GM20431 (cell line): ENCODE results near the gene LINC01488.

Source experiments
- in situ Hi-C: fragments of 300-500 bp; cut with MseI, MboI; formaldehyde crosslinking; loops from one replicate; pipeline ENCODE4 v1.15.0; 2020; ENCODE audit warnings: low sequenced_read_pairs; ENCODE audit not compliant: unreplicated experiment

The LINC01488 gene

DNA sequence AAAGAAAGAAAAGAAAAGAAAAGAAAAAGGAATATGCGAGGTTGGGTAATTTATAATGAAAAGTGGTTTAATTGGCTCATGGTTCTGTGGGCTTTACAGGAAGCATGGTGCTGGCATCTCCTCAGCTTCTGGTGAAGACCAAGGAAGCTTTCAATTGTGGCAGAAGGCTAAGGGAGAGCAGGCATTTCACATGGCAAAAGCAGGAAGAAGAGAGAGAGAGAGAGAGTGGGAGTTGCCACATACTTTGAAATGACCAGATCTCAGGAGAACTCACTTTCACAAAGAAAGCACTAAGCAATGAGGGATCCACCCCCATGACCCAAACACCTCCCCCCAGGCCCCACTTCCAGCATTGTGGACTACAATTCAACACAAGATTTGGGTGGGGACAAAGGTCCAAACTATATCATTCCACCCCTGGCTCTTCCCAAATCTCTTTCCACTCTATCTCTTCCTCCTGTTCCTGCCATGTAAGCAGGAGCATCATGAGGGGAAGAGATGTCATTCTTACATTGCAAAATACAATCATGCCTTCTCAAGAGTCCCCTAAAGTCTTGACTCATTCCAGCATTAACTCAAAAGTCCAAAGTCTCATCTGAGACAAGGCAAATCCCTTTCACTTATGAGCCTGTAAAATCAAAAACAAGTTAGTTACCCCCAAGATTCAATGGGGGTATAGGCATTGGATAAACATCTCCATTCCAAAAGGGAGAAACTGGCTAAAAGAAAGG is 38.9 kb downstream of the LINC01488 start:
- in situ Hi-C loops = no loop called here

DNA sequence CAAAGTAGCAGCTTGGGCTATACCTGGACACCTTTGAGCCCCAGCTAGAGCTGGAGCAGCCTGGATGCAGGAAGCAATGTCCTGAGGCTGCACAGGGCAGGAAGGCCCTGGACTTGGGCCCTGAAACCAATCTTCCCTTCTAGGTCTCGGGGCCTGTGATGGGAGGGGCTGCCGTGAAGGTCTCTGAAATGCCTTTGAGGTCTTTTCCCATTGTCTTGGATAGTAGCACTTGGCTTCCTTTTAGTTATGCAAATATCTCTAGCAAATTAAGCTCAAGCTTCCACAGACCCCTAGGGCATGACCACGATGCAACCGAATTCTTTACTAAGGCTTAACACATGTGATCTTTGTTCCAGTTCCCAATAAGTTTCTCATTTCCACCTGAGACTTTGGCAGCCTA is 40.0 kb downstream of the LINC01488 start:
- in situ Hi-C loops = no loop called here

GRCh38 chr11:69523453-69523852 is 42.0 kb downstream of the LINC01488 start:
- in situ Hi-C loops = no loop called here

- in situ Hi-C loops = no loop called here
Observed at GRCh38 chr11:69524291-69524882, 42.9 kb downstream of the LINC01488 start.

GRCh38 chr11:69524991-69525411 is 43.5 kb downstream of the LINC01488 start:
- in situ Hi-C loops = no loop called here

DNA sequence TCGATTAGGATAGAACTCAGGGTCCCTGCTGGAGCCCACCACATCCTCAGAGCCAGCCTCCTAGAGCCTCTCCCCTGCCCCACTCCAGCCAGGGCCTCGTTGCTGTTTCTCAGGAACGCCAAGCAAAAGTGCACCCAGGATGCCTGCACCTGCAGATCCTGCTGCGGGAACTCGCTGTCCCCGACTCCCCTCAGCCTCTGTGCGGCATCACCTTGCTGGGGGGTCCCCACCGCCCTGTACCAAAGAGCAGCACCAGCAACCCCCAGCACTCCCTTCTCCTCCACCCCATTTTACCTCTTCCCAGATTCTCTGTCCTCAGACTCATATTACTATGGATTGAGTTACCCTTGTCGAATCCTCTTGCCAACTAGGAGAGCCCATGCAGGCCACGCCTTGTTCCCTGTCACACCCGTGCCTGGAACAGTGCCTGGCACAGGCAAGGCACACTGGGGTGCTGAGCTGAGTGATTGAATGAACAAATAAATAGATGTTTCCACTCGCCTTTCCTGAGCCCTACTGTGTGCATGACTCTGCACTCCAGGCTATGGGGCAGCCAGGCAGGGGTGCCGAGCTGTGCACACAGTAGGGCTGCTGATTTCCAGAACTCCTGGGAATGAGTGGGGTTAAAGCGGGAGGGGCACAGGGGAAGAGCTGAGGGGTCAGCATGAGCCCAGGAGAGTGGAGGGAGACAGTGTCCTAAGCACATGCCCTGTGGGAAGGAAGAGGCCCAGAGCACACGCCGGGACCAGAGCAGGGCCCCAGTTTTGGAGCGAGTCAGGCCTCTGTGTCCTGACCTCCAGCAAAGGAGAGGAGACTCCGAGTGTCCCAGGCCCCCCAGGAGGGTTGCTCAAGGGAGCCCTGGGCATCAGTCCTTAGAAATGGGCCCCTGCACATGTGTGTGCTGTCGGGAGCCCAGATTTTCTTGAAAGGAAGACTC is 44.3 kb downstream of the LINC01488 start:
- in situ Hi-C loops = no loop called here

DNA sequence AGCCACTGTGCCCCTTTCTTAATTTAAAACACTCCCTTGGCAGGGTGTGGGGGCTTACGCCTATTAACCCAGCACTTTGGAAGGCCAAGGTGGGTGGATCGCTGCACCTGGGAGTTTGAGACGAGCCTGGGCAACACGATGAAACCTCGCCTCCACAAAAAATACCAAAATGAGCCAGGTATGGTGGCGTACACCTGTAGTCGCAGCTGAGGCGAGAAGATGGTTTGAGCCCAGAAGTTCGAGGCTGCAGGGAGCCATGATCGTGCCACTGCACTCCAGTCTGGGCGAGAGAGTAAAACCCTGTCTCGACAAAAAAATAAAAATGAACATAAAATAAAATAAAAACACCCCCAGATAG is 45.0 kb downstream of the LINC01488 start:
- in situ Hi-C loops = no loop called here

DNA sequence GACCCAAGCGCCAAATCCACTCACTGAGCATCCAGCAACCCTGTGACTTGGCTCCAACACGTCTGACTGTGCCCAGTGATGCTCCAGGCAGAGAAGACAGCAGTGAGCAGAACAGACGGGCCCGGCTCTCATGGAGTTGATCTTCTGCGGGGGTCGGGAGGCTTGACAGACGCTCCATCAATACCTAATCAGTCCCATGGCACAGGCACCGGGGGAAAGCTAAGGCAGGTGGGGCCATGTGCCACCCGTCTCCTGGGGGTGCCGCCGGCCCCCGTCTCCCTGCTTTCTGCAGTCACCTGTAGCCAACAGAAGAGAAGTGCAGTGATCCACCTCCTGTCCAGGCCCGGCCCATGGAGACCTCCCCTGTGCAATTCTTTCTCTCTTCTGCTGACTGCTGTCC is 47.5 kb downstream of the LINC01488 start:
- in situ Hi-C loops = no loop called here

GRCh38 chr11:69530278-69531070 is 49.0 kb downstream of the LINC01488 start:
- in situ Hi-C loops = no loop called here

DNA sequence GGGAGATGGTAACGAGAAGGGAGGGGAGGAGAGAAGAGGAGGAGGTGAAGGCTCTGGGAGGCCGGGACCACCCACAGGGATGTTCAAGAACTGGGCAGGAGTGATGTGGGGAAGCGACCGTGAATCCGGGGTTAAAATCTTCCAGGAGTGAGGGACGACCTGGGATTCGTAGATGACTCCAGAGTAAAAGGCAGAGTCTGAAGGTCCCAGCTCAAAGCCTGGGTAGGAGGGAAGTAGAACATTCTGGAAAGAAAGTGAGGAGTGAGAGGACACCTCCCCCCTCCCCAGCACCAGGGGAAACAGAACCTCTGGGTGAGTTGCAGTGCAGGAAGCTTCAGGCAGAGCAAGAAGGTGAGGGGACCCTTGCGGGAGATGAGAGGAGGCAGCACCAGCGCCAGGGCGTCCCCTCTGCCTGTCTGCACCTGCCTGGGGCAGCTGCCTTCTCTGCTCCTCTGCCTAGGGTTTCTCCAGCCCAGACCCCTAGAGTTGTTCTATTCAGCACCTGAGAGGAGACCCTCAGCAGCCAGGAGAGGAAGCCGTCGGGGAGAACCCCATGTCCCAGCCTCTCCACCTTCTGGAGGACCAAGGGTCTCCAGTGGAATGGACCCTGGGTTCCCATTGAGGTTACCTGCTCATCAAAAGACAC is 49.7 kb downstream of the LINC01488 start:
- in situ Hi-C loops = no loop called here

- in situ Hi-C loops = no loop called here
Observed at GRCh38 chr11:69531717-69532088, 50.2 kb downstream of the LINC01488 start.

- in situ Hi-C loops = no loop called here
Observed at GRCh38 chr11:69533296-69534165, 52.1 kb downstream of the LINC01488 start.

GRCh38 chr11:69534166-69534530 is 52.7 kb downstream of the LINC01488 start:
- in situ Hi-C loops = no loop called here

- in situ Hi-C loops = no loop called here
Observed at GRCh38 chr11:69535908-69536307, 54.4 kb downstream of the LINC01488 start.

DNA sequence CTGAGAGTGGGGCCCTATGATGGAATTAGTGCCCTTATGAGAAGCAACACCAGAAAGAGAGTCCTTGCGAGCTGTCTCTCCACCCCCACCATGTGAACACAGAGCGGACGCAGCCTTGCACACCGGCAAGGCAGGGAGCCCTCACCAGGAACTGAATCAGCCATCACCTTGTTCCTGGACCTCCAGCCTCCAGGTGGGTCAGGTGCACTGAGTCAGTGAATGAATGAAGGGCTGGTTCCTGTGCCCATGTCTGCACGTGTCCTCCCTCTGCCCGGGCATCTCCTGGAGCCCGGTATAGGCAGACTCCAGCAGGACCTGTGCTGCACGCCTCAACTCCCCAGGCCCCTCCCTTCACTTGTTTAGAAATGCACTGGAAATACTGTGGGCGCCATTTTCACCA is 54.9 kb downstream of the LINC01488 start:
- in situ Hi-C loops = no loop called here

- in situ Hi-C loops = no loop called here
Observed at GRCh38 chr11:69537126-69537525, 55.7 kb downstream of the LINC01488 start.

DNA sequence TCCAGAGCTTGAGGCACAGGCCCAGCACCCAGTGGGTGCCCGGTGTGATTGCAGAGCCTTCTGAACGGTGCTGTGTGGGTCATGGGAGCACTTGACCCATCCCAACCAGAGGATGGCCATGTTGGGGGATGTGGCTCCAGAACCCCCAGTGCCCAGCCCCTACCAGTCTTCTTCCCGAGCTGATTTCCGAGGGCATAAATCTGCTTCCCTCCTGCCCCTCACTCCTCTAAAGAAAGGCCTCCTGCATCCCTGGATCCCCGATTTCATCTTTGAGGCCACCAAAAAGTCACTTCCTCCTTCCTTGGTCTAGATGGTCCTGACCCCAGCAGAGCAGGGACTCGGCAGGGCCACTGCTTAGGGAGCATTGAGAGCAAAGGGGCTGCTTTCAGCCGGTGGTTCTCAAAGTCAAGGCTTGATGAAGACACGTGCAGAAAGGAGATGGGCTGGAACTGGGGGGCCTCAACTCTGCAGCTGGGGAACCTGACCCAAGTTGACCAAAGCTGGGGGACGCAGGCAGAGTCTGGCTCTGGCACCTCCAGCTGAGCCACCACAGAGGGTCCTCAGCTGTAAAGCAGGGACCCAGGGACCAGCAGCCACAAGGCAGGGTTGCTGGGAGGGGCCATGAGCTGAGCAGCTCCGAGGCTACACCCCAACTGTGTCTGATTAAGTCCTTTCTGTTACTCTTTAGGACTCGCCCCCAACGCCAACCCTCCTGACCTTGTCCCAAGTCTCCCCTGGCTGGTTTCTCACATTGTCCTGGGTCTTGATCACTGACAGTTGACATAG is 56.6 kb downstream of the LINC01488 start:
- in situ Hi-C loops = no loop called here

- in situ Hi-C loops = no loop called here
Observed at GRCh38 chr11:69538854-69539253, 57.4 kb downstream of the LINC01488 start.
